ENCODE measurements around the gene LAMA5. TPM values are rescaled to one million over a fixed set of nuclear protein-coding genes. Genes with fewer than 3 reads are reported as not detected.

Gene LAMA5
- total RNA-seq, 1 donor from 2014 or later: 150 TPM

DNA sequence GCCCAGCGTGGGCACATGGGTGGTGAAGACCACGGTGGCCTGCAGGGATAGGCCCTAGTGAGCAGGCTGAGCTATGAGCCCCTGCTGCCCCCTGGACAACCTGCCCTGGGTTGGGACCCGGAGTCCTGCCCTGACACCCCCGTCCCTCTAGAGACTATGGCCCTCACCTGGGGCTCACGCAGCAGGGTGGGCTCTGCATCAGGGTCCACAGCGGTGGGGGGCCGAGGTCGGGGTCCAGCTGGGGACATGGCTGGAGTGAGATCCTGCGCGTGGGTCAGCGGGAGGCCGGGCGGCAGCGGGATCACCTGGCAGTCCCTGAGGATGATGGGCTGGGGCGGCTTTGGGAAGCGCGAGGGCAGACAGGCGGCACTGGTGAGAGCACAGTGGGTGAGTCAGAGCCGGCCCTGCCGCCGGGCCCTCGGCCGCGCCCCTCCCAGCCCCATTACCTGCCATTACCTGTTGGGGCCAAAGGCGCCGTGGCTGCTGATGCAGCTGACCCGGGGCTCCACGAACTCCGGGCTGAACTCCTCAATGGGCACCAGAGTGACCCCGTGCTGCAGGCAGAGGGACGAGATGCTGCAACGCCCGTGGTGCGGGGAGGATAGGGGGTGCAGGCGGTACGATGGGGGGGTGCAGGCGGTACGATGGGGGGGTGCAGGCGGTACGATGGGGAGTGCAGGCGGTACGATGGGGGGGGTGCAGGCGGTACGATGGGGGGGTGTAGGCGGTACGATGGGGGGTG is 36.4 kb downstream of the LAMA5 start:
- Histone ChIP-seq H3K36me3 (peaks cover 0 to 65% of the 10 kb centered on the region in 2 donors), H3K4me1 (no peaks in the 10 kb centered on the region), H3K27me3 (no peaks in the 10 kb centered on the region), H3K4me3 (no peak overlapping the region), H3K27ac (no peak overlapping the region), H3K9me3 (no peaks in the 10 kb centered on the region)
- intact Hi-C loops (cut with DNase I): no loop called here
- TF ChIP-seq, protein P1, sequence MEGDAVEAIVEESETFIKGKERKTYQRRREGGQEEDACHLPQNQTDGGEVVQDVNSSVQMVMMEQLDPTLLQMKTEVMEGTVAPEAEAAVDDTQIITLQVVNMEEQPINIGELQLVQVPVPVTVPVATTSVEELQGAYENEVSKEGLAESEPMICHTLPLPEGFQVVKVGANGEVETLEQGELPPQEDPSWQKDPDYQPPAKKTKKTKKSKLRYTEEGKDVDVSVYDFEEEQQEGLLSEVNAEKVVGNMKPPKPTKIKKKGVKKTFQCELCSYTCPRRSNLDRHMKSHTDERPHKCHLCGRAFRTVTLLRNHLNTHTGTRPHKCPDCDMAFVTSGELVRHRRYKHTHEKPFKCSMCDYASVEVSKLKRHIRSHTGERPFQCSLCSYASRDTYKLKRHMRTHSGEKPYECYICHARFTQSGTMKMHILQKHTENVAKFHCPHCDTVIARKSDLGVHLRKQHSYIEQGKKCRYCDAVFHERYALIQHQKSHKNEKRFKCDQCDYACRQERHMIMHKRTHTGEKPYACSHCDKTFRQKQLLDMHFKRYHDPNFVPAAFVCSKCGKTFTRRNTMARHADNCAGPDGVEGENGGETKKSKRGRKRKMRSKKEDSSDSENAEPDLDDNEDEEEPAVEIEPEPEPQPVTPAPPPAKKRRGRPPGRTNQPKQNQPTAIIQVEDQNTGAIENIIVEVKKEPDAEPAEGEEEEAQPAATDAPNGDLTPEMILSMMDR (IDR thresholded peaks at IDR 0.05): no peak
- no peak for TF ChIP-seq POLR2A (IDR thresholded peaks at IDR 0.05)
- no peak for TF ChIP-seq POLR2AphosphoS5 (IDR thresholded peaks at IDR 0.05; ENCODE audit: insufficient read depth in 1 of 2, low read depth in 1 of 2)
- no peak for DNase-seq (ENCODE audit: extremely low spot score in 2 of 2)

DNA sequence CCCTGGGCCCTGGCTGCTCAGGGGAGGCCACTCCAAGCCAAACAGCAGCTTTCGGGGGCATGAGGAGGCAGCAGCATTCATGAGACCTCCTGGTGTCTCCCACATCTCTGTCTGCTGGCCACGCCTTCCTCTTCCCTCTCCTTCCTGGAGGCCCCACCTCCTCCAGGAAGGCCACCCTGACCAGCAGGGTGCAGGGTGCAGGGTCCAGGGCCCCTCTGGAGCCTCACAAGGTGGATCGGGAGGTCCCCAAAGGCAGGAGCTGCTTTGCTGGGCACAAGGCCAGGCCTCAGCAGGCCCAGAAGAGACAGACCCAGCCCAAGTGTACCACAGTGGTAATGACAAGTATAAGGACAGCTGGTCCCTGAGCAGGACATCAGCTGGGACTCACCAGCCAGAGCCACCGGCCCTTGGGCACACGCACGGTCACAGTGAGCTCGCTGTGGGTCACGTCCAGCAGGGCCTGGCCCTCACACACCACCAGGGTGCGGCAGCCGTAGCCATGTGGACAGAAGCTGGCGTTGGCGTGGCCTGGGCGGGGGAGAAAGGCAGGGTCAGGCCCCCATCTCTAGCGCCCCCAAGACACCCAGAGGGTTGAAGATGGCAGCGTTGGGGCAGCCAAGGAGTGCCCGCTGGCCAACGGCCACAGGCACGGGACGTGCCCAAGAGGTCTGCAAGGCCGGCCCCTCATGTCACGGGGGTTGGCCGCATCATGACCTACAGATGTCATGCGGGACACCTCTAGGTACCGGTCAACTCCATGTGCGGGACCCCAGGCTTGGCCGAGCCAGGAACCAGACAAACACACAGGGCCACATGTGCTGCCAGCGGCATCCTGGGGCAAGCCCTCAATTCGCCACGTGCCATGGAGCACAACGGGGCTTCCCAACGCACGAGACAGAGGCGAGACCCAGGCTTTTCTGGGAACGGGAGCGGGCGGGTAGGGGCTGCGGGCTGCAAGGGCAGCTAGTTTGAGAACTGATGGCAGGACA is 37.4 kb downstream of the LAMA5 start:
- no peaks in the 10 kb centered on the region for H3K9me3 ChIP-seq
- no peak overlapping the region for H3K4me3 ChIP-seq
- no peak overlapping the region for H3K27ac ChIP-seq
- intact Hi-C loops (cut with DNase I): no loop called here
- H3K27me3 ChIP-seq: no peaks in the 10 kb centered on the region
- H3K36me3 ChIP-seq: peaks cover 0 to 69% of the 10 kb centered on the region in 2 donors
- TF ChIP-seq POLR2AphosphoS5 (IDR thresholded peaks at IDR 0.05; ENCODE audit: insufficient read depth in 1 of 2, low read depth in 1 of 2) (no peak), POLR2A (IDR thresholded peaks at IDR 0.05) (no peak)
- TF ChIP-seq, protein P1 (IDR thresholded peaks at IDR 0.05): no peak
- no peaks in the 10 kb centered on the region for H3K4me1 ChIP-seq
- DNase-seq (ENCODE audit: extremely low spot score in 2 of 2): no peak

DNA sequence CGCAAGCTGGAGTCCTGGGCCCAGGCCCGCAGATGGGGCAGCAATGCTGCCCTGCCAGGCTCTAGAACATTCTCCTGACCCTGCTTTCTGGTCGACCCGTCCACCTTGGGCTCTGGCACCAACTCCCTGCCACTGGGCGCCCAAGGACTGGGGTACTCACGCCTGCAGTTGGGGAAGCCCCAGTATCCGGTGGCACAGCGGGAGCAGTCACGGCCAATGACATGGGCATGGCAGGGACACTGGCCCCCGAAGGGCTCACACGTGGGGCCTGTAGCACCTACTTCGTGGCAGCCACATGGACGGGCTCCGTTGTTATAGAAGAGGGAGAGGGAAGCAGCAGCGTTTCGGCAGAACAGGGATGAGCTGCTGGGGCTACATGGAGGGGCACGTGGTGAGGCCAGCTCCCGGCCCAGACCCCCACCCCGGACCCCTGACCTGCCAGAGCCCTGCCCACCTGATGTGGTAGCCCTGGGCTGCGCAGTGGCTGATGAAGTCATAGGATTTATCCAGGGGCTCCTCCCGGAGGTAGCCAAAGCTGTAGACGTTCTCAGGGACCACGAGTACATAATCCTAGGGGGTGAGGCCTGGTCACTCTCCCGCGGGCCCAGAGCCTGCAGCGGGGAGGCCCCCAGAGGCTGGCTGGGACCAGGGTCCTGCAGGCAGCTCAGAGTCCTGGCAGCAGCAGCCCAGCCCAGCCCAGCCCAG is 38.3 kb downstream of the LAMA5 start:
- TF ChIP-seq, protein P1 (IDR thresholded peaks at IDR 0.05): no peak
- no peak for TF ChIP-seq POLR2A (IDR thresholded peaks at IDR 0.05)
- TF ChIP-seq POLR2AphosphoS5 (IDR thresholded peaks at IDR 0.05; ENCODE audit: insufficient read depth in 1 of 2, low read depth in 1 of 2): no peak
- no peaks in the 10 kb centered on the region for H3K4me1 ChIP-seq
- H3K36me3 ChIP-seq: peaks cover 0 to 62% of the 10 kb centered on the region in 2 donors
- no peak for DNase-seq (ENCODE audit: extremely low spot score in 2 of 2)
- intact Hi-C loops (cut with DNase I): no loop called here
- H3K4me3 ChIP-seq: no peak overlapping the region
- no peak overlapping the region for H3K27ac ChIP-seq
- no peaks in the 10 kb centered on the region for H3K9me3 ChIP-seq
- no peaks in the 10 kb centered on the region for H3K27me3 ChIP-seq

DNA sequence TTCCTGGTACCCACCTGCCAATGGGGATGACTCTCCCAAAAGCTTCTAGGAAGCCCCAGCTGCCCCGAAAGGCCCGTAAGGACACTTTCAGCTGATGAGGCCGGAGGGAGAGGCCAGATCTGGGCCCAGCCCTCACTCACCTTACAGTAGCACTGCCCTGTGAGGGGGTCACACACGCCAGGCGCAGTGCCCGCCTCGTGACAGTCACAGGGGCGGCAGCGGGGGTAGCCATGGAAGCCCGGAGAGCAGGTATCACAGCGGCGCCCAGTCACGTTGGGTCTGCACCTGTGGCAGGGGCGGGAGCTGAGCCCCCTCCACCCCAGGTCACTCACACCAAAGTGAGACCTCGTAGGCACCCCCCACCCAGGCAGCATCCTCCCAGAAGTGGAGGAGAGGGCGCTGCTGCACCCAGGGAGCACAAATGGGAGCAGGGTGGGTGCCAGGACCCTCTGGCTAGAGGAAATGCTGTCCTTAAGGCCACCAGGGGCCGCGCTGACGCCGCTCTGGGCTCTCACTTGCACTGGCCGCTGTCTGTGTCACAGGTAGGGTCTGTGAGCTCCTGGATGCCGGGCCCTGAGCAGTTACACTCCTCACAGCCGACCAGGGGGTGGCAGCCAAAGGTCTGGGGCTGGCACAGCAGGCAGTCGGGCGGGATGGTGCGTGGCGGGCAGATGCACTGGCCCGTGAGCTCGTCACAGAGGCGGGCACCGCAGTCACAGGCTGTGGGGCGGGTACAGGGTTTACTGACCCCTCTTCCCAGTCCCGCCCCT is 39.2 kb downstream of the LAMA5 start:
- no peaks in the 10 kb centered on the region for H3K27me3 ChIP-seq
- peaks cover 0 to 56% of the 10 kb centered on the region in 2 donors for H3K36me3 ChIP-seq
- TF ChIP-seq, protein P1 (IDR thresholded peaks at IDR 0.05): no peak
- TF ChIP-seq POLR2AphosphoS5 (IDR thresholded peaks at IDR 0.05; ENCODE audit: insufficient read depth in 1 of 2, low read depth in 1 of 2): no peak
- no peak for TF ChIP-seq POLR2A (IDR thresholded peaks at IDR 0.05)
- intact Hi-C loops (cut with DNase I): no loop called here
- no peak for DNase-seq (ENCODE audit: extremely low spot score in 2 of 2)
- no peaks in the 10 kb centered on the region for H3K9me3 ChIP-seq
- H3K4me3 ChIP-seq: no peak overlapping the region
- H3K27ac ChIP-seq: no peak overlapping the region
- H3K4me1 ChIP-seq: no peaks in the 10 kb centered on the region

Measured in vagina (tissue), 2 donors.